GM18907 (cell line): ENCODE measurements around the gene NFKBIB.
"Not testable (repeated sequence)": the region's sequence is repeated elsewhere in the genome, so short reads cannot be mapped to it uniquely, and the experiment has no call there.

ENCODE experiments used
- ATAC-seq: cut with Tn5 transposase; IDR thresholded peaks from one replicate; pipeline ENCODE4 v1.9.1; 2021; ENCODE audit warnings: mild to moderate bottlenecking, moderate library complexity; ENCODE audit not compliant: unreplicated experiment

Gene NFKBIB

DNA sequence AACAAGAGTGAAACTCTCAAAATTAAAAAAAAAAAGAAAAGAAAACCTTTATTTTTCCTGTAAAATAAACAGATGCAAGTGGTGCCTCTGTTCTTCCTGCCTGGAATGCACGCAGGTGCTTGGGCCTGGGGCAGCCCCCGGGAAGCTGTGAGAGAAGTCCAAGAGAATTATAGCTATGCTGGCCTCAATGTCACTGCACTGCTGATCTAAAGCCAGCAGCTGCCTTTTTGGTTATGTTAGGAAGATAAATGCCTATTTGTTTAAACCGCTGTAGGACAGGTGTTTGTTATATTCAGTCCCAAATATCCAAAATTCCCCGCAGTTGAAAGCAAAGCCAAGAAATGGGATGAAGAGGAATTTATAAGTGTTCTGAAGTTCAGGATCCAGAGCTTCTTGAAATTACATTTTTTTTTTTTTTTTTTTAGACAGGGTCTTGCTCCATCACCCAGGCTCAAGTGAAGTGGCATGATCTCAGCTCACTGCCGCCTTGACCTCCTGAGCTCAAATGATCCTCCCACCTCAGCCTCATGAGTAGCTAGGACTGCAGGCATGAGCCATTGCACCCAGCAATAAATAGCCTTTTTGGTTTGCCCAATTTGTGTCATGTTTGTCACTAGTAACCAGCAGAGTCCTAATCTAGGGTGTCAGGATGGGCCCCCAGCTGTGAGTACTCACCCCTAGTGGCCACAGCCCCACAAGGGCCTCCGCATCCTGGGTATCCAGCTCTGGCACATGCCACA, 23.9 kb upstream of the NFKBIB start:
- ATAC-seq = no peak

DNA sequence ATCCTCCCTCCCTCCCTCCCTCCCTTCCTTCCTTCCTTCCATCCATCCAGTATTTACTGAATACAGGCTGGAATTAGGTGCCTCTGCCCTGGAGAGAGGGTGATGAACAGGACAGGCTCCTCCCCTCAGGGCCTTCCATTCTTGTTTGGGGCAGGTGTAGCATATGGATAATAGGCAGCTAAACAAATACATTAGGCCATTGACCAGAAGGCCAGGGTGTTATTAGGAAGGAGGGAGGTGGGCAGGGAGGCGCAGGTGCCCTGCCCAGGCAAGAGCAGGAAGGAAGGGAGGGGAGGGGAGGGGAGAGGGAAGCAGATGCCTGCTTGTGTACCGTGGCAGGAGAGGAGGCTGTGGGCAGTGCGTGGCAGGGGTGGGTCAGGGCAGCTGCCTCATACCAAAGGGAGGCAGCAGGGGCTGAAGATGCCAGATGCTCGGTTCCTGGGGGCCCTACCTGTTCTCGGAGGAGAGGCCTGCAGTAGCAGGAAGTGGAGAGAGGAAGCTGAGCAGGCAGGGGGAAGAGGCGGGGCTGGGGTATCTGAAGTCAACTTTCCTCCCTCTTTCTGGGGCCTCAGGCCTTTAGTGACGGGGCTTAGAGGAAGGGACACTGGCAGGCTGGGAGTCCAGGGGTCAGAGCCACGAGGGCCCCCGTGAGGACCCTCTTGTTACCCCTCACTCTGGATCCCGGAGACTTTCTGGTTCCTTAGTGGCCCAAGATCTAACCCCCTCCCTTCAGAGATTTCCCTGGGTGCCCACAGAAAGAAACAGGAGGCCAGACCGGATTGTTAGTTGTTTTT, 21.8 kb upstream of the NFKBIB start, which contains the start of gene RINL:
Gene RINL (minus strand): TSS at position 495 of the 794 bp plus-strand sequence. CDS start 1,533 bp downstream, outside the sequence.
- peak; percentile 58 for ATAC-seq

DNA sequence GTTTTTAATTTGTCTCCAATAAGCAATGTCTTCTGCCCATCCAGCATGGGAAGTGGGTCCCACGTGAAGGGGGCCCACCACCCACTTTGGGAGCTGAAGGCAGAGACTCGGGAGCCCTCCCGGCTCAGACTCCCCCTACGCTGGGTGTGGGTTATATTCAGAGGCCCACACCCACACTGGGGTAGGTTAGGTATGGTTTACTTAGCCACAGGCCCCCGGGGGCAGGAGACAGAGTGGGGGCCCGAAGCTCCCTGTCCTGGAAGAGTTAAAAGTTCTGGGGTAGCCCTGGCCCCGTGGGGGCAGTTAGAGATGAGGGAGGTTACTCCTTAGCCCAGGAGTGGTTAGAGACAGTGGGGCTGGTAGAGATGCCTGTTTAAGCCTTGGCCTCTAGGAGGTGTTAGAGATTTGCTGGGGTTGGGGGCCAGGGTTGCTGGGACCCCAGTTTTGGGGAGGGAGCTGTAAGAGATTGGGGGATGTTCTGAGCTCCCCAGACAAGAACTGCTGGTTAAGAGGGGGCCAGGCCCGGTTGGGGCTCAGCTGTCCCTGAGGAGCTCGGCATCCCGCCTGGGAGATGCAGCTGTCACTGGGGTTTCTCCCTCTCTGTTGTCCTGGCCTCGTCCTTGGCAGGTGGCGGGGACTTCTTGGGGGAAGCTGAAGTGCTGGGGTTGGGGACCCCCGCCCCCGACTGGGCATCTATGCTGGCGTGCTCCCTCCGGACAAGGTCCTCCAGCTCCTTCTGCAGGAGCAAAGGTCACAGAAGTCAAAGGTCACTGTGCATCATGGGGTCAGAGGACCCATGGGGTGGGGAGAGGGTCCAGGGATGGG, 21.0 kb upstream of the NFKBIB start:
- no peak for ATAC-seq

DNA sequence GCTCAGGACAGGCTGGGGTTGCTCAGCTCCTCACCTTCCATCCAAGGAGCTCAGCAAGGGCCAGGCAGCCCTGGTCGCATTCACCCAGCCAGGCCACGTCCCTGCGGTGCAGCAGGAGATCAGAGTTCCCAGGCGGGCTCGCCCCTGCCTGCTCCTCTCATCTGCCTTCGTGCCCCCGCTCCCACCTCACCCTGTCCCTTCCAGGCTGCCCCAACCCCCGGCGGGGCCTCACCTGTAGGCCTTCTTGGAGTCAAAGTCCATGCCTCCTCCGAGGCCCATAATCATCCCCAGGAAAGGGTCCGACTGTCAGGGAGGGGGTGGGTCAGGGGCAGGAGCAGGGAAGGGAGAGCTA, 20.4 kb upstream of the NFKBIB start:
- no peak for ATAC-seq

DNA sequence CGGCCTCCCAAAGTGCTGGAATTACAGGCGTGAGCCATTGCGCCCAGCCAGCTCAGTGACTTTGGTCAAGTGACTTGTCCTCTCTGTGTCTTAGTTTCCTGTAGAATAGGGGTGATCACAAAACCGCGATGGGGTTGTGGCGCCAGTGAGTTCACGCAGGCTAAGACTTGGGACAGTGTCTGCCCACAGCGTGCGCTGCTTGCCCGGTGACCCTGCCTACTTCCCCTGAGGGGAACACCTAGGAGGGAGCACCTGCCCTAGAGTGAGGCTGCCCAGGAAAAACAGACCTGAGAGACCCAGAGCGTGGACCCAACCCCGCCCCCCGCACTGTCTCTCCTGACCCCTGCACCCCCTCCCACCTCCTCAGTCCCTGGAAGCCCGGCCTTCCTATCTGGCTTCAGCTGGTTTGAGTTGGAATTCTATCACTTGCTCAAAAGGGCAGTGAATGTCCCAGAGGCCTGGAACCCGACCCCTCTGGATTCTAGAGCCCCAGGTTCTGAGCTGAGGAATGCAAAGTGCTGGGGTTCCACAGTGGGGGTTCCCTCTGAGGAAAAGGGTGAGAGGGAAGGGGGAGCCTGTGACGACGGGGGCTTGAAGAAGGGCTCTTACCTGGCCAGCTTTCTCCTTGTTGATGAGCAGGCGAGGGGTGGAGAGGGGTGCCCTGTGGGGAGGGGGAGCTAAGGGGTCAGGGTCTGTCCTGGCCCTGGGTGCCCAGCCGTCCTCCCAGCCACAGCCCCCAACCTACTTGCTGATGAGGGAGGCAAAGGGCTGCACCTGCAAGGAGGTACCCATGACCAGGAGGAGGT, 19.5 kb upstream of the NFKBIB start:
- ATAC-seq = no peak

DNA sequence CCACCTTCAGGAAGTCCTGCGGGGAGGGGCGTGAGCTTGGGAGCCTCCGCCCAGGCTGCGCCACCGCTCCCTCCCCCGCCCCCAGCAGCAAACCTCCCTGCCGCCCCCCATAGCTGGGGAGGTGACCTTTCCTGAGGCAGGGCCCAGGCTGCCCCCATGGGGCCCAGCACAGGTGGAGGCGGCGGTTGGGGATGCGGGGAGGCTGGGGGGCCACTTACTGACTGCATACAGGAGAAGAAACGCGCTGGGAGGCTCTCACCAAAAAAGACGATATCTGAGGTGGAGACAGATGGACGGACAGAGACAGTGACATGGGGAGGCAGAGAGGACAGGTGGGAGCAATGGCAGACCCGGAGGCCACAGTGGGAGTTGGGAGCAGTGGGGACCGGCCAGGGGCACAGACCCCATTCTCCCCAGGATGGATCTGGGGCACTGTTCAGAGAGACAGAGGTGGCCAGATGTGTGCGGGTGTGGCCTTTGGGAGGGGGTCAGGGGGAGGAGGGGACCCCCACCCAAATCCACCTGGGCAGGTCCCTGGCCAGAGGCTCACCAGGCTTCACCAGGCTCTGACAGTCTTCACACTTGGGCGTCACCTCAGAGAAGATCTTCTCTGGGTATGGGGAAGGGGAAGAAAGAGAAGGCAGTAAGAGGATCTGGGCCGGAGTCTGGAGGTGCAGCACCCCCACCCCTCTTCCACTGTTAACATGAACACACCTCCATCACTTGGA, 18.7 kb upstream of the NFKBIB start:
- no peak for ATAC-seq

DNA sequence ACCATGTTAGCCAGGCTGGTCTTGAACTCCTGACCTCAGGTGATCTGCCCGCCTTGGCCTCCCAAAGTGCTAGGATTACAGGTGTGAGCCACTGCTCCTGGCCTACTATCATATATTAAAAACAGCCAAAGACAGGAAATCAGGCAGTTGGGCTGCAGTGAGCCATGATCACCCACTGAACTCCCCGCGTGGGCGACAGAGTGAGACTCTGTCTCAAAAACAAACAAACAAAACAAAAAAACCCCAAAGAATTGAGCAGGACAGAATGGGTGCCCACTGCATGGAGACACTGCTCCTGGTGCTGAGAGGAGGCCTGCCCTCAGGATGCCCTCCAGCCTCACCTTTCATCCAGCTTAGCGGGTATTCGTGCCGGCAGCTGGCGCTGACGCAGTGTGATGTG, 16.5 kb upstream of the NFKBIB start:
- ATAC-seq = no peak

DNA sequence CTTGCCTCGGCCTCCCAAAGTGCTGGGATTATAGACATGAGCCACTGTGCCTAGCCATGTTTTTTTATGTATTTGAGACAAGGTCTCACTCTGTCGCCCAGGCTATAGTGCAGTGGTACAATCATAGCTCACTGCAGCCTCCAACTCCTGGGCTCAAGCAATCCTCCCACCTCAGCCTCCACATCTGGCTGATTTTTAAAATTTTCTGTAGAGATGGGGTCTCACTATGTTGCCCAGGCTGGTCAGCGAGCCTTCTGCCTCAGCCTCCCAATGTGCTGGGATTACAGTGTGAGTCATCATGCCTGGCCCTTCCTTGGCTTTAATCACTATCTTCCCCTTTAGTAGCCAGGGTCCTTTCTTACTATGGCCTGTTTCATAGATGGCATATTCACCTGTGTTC, 15.1 kb upstream of the NFKBIB start:
- not testable (repeated sequence) for ATAC-seq

DNA sequence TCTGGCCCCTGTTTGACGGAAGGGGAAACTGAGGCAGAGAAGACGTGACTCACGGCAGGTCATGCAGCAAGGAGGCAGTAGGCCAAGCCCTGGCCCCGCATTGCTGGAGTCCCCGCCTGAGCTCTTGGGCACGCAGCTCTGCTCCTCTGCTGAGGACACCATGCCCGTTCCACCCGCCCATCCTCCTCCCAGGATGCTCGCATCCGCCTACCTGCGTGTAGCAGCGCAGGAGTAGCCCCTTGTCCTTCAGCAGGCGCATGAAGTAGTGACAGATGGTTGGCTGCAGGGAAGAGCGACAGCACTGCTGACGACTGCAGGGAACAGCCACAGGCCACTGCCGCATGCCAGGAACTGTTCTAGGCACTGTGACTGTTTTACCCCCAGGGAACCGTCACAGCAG, 10.9 kb upstream of the NFKBIB start:
- ATAC-seq = no peak

DNA sequence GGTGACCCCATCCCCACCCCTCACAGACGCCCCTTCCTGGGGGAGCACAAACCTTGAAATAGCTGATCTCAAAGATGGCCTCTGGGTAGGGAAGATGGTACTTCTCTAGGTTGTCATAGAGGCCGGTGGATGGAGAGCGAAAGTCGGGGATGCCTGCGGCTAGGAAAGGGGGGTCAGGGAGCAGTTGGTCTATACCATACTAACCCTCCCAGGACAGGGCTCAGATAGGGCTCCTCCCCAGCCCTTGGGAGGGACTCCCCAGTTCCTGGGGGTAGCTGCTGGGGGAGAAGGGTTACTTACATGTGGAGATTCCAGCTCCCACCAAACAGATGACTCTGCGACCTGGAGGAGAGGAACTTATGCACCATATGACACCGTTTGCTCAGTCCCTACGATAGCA, 10.0 kb upstream of the NFKBIB start:
- no peak for ATAC-seq

DNA sequence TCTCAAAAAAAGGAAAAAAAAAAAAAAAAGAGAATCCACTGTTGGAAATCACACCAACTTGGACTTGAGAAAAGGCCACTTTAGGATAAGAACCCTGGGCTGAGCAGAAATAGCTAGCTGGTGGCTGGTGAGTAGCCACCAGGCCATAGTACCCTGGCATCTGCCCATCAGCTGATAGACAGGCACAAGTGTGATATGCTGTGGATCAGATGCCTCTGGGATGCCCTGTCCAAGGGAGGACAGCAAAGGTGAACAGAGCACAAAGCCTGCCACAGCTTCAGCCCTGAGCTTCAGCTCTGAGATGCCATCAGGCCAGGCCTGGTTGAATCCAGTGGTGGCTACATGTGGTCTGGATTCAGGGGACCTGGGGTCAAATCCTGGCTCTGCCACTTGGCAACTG, 9.1 kb upstream of the NFKBIB start:
- ATAC-seq = no peak

DNA sequence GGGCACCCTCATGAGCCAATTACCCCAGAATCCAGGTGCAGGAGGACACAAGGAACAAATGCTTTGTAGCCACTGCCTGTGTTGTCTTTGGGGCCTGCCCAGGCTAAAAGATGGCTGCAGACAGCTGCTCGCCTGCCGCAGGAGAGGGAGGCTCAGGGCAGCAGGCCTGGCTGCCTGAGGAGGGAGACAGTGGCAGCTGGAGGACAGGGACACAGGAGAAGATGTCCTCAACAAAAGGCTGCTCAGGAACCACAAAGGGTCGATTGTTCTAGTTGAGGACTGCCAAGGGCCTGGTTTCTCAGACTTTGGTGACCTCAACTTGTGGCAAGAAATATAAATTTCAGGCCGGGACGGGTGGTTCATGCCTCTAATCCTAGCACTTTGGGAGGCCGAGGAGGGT, 8.0 kb upstream of the NFKBIB start:
- ATAC-seq = no peak

DNA sequence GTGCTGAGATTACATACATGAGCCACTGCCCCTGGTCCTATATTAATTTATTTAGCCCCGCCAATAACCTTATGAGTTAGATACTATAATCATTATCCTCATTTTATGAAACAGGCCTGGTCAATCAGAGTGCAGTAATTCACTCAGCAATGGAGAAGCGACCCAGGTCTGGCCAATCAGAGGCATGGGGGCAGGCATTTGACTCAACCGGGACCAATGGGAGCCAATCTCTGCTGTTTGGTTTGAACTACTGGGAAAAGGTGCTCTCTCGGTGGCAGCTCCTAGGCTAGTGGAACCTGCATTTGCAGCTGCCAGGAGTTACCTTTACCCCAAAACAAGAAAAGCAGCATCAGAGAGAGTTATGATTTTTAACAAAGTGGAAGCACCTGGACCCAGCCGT, 6.9 kb upstream of the NFKBIB start:
- no peak for ATAC-seq

DNA sequence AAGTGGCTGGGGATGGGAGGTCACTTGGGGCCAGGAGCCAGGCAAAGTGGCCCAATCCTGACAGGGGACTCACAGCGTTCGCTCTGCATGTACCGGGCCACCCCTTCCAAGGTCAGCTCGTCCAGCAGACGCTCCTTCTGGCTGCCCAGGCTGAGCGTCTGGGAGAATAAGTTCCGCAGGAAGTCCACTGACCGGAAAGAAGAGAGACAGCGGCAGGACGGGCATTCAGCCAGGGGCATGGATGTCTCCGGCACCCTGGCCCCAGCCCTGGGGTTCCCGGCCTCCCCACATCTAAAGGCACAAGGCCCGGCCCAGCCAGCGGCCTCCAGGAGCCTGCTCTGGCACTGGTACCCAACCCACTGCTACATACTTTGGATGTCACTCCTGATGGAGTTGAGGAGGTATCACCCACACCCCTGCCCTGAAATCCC, 6.4 kb upstream of the NFKBIB start:
- ATAC-seq = no peak

DNA sequence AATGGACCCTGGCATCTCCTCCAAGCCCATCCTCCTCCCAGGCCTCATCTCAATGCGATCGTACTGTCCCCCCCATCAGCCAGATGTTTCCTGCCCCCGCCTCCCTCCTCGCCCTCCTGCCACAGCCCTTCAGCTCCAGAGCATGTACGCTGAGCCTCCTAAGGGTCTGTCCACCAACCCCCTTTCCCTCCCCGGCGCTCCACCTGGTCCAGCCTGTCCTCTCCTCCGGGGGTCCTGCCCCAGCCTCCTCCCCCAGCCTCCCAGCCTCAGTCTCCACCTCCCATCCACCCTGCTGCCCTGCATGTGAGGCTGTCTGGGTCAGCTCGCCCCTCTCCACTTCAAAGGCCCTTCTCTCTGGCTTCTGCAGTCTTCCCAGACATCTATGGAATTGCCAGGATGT, 4.8 kb upstream of the NFKBIB start:
- no peak for ATAC-seq

DNA sequence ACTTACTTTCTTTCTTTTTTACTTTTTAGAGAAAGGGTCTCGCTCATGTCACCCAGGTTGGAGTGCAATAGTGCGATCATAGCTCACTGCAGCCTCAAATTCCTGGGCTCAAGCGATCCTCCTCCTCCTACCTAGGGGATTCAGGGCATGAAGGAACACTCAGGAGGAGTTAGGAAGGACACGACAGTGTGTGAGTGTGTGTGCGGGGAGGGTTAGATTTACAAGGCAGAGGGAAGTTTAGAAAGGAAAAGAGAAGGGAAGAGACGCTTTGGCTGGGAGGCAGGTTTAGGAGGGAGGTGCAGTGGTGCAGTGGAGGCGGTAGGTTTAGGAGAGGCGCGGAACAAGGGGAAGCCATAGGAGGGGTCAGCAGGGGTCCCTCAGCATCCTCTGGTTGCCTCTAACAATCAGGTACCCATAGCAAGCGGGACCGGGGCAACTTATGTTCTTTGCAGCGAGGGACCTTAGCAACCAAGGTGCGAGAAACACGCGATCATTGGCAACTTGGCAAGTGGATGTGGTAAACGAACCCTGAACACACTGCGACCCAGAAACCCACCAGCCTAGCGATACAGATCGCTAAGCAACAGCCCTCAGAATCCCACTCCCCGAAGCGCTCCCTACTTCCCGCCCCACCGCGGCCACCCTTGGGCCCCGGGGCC, 852 bp upstream of the NFKBIB start:
- ATAC-seq = no peak

DNA sequence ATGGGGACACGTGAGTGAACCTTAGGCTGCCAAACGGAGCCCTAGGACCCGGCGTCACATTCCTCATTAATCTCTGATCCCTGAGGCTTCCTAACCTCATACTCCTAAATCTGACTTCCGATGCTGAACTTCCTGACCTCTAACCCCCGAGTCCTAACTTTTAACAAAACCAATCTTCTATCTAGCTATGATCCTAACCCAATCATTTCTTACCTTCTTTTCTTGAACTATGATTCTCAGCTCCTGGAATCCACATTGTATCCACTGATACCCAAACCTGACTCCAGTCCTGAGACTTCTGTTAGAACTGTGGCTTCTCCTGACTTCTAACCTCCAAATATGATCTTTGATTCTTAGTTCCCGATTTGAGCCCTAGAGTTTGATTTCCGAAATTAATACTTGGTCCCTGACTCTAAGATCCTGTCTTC, 447 bp downstream of the NFKBIB start:
- ATAC-seq = peak; percentile 2

DNA sequence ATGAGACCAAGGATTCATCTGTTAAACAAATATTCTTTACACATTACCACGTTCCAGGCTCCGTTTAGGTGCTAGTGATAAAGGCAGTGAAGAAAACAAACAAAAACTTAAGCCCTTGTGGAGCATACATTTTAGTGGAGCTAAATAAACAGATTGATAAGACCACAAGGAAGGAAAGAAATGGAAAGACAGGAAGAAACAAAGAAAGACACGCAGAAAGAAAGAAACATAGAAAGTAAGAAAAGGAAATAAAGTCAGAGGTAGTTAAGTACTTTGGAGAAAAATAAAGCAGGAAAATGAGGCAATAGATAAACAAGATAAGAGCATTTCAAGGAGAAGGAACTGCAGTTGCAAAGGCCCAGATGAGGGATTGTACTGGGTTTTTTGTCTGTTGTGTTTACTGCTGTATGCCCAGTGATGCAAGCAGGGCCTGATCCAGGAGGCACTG, 998 bp downstream of the NFKBIB start:
- ATAC-seq = no peak

DNA sequence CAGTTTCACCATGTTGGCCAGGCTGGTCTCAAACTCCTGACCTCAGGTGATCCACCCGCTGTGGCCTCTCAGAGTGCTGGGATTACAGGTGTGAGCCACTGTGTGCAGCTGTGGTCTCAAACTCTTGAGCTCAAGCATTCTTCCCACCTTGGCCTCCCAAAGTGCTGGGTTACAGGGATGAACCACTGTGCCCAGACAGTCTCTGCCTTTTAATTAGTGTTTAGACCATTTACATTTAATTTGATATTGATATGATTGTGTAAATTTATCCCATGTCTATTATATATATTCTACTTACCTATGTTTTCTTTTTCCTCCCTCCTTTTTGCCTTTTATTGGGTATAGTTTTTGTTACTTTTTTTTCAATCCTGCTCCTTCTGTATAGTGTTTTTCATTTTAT, 1.9 kb downstream of the NFKBIB start:
- no peak for ATAC-seq
